Embryonic facial prominence (tissue), 1 donor: ENCODE data around the gene KCNRG.
A peak's percentile ranks its signal among the peaks of the same experiment; 100 is the strongest.
"Not testable (repeated sequence)": the region's sequence is repeated elsewhere in the genome, so short reads cannot be mapped to it uniquely, and the experiment has no call there.

Experiments
- DNase-seq: peaks from one replicate; pipeline ENCODE4 v3.0.0-alpha.2; 2016; ENCODE audit errors: extremely low spot score

The KCNRG gene

GRCh38 chr13:50011461-50011860 lies 3.8 kb upstream of the KCNRG start:
- no peak for DNase-seq

- no peak for DNase-seq
Observed at GRCh38 chr13:50012396-50013169, 2.7 kb upstream of the KCNRG start.

GRCh38 chr13:50014386-50014785 lies 858 bp upstream of the KCNRG start:
- no peak for DNase-seq

- no peak for DNase-seq
Observed at GRCh38 chr13:50015750-50016149, 506 bp downstream of the KCNRG start.

- no peak for DNase-seq
Observed at GRCh38 chr13:50016444-50016843, 1.2 kb downstream of the KCNRG start.

- no peak for DNase-seq
Observed at GRCh38 chr13:50017819-50018218, 2.6 kb downstream of the KCNRG start.

- DNase-seq = peak; percentile 17
Observed at GRCh38 chr13:50025436-50025835, 10.2 kb downstream of the KCNRG start.

- no peak for DNase-seq
Observed at GRCh38 chr13:50026788-50027473, 11.7 kb downstream of the KCNRG start.

- DNase-seq = no peak
Observed at GRCh38 chr13:50030315-50030714, 15.1 kb downstream of the KCNRG start.

- no peak for DNase-seq
Observed at GRCh38 chr13:50033725-50034124, 18.5 kb downstream of the KCNRG start.

- no peak for DNase-seq
Observed at GRCh38 chr13:50037788-50038187, 22.5 kb downstream of the KCNRG start.

- no peak for DNase-seq
Observed at GRCh38 chr13:50038266-50038665, 23.0 kb downstream of the KCNRG start.

- DNase-seq = no peak
Observed at GRCh38 chr13:50052478-50052877, 37.2 kb downstream of the KCNRG start.

GRCh38 chr13:50053844-50054243 lies 38.6 kb downstream of the KCNRG start:
- DNase-seq = no peak

- DNase-seq = no peak
Observed at GRCh38 chr13:50055454-50055853, 40.2 kb downstream of the KCNRG start.

GRCh38 chr13:50060718-50061117 lies 45.5 kb downstream of the KCNRG start:
- DNase-seq = no peak

- DNase-seq = not testable (repeated sequence)
Observed at GRCh38 chr13:50062336-50062735, 47.1 kb downstream of the KCNRG start.

GRCh38 chr13:50065712-50066111 lies 50.5 kb downstream of the KCNRG start:
- no peak for DNase-seq

GRCh38 chr13:50068508-50068907 lies 53.3 kb downstream of the KCNRG start:
- no peak for DNase-seq

GRCh38 chr13:50069261-50069660 lies 54.0 kb downstream of the KCNRG start:
- DNase-seq = no peak

GRCh38 chr13:50070186-50070585 lies 54.9 kb downstream of the KCNRG start:
- DNase-seq = no peak
